AG04450 (cell line): Measurements from ENCODE around the gene PRELID3B. TPM values are rescaled to one million over a fixed set of nuclear protein-coding genes. Genes with fewer than 3 reads are reported as not detected.

Source experiments
- CTCF ChIA-PET: fragments of 300-600, 350-600 bp; formaldehyde crosslinking; extraction: SDS; loops from one replicate; lab custom pipeline; 2022; ENCODE audit warnings: antibody characterized with exemption, inconsistent platforms; lab: Charles Lee
- POLR2A ChIA-PET: fragments of 350-600 bp; formaldehyde crosslinking; extraction: SDS; loops from one replicate; lab custom pipeline; 2021; ENCODE audit warnings: antibody characterized with exemption, inconsistent platforms; lab: Yijun Ruan, JAX
- DNase-seq: peaks from one replicate; pipeline ENCODE4 v3.0.0-alpha.2; 2011; ENCODE audit warnings: low read depth, low spot score
- H3K27ac ChIP-seq: one replicate; pipeline ENCODE4 v1.5.1; 2012; ENCODE audit warnings: low read depth, low read length, control low read depth
- H3K27me3 ChIP-seq: one replicate; pipeline ENCODE4 v1.6.0; 2012; ENCODE audit warnings: low read length; ENCODE audit not compliant: control insufficient read depth, insufficient read depth
- H3K4me3 ChIP-seq: 2 replicates; pipeline ENCODE4 v1.5.1; 2011; ENCODE audit warnings: mild to moderate bottlenecking, low read depth, low read length, control low read depth
- H3K9me3 ChIP-seq: 2 replicates; pipeline ENCODE4 v1.5.1; 2012; ENCODE audit warnings: low read length; ENCODE audit not compliant: control insufficient read depth, insufficient read depth
- polyA plus RNA-seq: library from polyadenylated mRNA; depleted of rRNA; stranded (reverse); fragments of >200 nt; gene quantifications from 2 replicates; pipeline ENCODE4 v1.2.3, GENCODE V29; 2011
- TF ChIP-seq, protein P1 (sequence below): IDR thresholded peaks from 2 replicates; pipeline ENCODE4 v1.5.1; 2011; ENCODE audit warnings: low read depth, low read length, control low read depth, inconsistent platforms

Gene PRELID3B
- polyA plus RNA-seq, 1 experiment: 58.2 TPM

- Histone ChIP-seq H3K27ac (no peak overlapping the region), H3K4me3 (peak overlapping the region; percentile 77), H3K27me3 (no peaks in the 10 kb centered on the region), H3K9me3 (no peaks in the 10 kb centered on the region)
- no peak for DNase-seq
- CTCF ChIA-PET: no interaction called here
- POLR2A ChIA-PET: interaction anchor here (1.2 to 2.1 kb wide), 4 partner anchors 8 to 161 kb away, joined by 3 to 24 read pairs (median 4); partner anchors contain the start of gene PRELID3B
- TF ChIP-seq, protein P1, sequence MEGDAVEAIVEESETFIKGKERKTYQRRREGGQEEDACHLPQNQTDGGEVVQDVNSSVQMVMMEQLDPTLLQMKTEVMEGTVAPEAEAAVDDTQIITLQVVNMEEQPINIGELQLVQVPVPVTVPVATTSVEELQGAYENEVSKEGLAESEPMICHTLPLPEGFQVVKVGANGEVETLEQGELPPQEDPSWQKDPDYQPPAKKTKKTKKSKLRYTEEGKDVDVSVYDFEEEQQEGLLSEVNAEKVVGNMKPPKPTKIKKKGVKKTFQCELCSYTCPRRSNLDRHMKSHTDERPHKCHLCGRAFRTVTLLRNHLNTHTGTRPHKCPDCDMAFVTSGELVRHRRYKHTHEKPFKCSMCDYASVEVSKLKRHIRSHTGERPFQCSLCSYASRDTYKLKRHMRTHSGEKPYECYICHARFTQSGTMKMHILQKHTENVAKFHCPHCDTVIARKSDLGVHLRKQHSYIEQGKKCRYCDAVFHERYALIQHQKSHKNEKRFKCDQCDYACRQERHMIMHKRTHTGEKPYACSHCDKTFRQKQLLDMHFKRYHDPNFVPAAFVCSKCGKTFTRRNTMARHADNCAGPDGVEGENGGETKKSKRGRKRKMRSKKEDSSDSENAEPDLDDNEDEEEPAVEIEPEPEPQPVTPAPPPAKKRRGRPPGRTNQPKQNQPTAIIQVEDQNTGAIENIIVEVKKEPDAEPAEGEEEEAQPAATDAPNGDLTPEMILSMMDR: no peak
Measured at GRCh38 chr20:59030911-59031563, 11.5 kb downstream of the PRELID3B start.

GRCh38 chr20:59028812-59029211 is 13.8 kb downstream of the PRELID3B start:
- ChIA-PET POLR2A (no interaction called here), CTCF (interaction anchor here (0.9 to 2.0 kb wide), 2 partner anchors 58 to 158 kb away, joined by 3 to 9 read pairs; no protein-coding TSS in a partner anchor)
- TF ChIP-seq, protein P1: no peak
- H3K27me3 ChIP-seq: no peaks in the 10 kb centered on the region
- peak overlapping the region; percentile 38 for H3K4me3 ChIP-seq
- H3K27ac ChIP-seq: no peak overlapping the region
- DNase-seq: no peak
- H3K9me3 ChIP-seq: no peaks in the 10 kb centered on the region; the same call in 1 of the 2 replicates

DNA sequence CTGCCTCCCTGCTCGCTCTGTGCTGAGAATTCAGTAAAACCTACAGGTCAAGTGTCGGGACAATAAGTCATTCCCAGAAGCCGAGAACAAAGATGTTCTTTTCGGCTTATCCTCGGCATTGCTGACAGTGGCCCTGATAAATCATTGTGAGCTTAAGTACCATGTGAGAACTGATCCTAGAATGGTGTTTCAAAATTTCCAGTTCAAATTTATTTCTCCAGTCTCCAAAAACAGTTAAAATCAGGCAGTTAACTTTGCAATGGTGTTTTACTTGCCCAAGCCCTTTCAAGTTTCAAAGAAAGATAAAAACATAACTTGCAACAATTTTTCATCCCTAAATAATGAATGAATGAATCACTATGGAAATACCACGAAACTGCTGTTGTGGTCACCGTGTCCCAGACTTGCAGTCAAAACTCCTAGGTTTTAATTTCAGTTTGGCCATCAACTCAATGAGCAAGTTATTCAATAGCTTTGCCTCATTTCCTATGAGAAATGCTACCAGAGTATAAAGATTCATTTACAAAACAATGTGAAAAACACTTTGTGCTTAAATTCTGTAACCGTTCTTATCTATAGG is 14.8 kb downstream of the PRELID3B start:
- no peak for DNase-seq
- CTCF ChIA-PET: interaction anchor here (2.0 kb wide), 1 partner anchor 157 kb away, joined by 9 read pairs; no protein-coding TSS in a partner anchor
- no peaks in the 10 kb centered on the region; the same call in 1 of the 2 replicates for H3K9me3 ChIP-seq
- POLR2A ChIA-PET: no interaction called here
- TF ChIP-seq, protein P1: no peak
- no peak overlapping the region for H3K27ac ChIP-seq
- H3K27me3 ChIP-seq: no peaks in the 10 kb centered on the region
- H3K4me3 ChIP-seq: no peak overlapping the region

GRCh38 chr20:59026904-59027740 is 15.5 kb downstream of the PRELID3B start:
- Histone ChIP-seq H3K27ac (no peak overlapping the region), H3K27me3 (no peaks in the 10 kb centered on the region), H3K4me3 (no peak overlapping the region), H3K9me3 (no peaks in the 10 kb centered on the region; the same call in 1 of the 2 replicates)
- TF ChIP-seq, protein P1: no peak
- ChIA-PET CTCF (interaction anchor here (2.0 kb wide), 1 partner anchor 157 kb away, joined by 9 read pairs; no protein-coding TSS in a partner anchor), POLR2A (no interaction called here)
- no peak for DNase-seq
